ENCODE results near the gene ASPA. TPM values are rescaled to one million over a fixed set of nuclear protein-coding genes. Genes with fewer than 3 reads are reported as not detected.
A peak's percentile ranks its signal among the peaks of the same experiment; 100 is the strongest.

The ASPA gene
- total and polyA plus RNA-seq, 2 of the 13 experiments (the other 11 are each of a cell fraction or from before 2014, with no cell fraction given): not detected

DNA sequence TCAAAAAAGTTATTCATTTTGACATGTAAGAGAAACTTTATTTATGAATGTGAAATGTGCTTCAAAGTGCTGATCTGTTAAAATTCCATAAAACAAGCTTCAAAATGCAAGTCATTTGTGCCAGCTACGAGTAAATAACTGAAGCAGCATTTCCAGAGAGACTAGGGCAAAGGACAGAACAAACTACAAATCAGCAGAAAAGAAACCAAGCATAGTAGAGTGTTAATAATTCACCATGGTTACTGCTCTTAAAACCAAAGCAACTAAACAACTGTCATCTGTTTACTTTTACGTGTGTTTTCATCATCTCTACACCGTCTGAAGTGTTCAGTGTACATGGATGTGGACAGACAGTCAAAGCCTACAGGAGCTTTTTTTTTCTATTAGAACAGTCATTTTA lies 1.6 kb upstream of the ASPA start (continued):
- TF ChIP-seq, protein P1, sequence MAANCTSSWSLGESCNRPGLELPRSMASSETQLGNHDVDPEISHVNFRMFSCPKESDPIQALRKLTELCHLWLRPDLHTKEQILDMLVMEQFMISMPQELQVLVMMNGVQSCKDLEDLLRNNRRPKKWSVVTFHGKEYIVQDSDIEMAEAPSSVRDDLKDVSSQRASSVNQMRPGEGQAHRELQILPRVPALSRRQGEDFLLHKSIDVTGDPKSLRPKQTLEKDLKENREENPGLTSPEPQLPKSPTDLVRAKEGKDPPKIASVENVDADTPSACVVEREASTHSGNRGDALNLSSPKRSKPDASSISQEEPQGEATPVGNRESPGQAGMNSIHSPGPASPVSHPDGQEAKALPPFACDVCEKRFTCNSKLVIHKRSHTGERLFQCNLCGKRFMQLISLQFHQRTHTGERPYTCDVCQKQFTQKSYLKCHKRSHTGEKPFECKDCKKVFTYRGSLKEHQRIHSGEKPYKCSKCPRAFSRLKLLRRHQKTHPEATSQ (CRISPR knock-in tag; IDR thresholded peaks at IDR 0.05; ENCODE audit: borderline replicate concordance): no peak
- TF ChIP-seq, protein P2, sequence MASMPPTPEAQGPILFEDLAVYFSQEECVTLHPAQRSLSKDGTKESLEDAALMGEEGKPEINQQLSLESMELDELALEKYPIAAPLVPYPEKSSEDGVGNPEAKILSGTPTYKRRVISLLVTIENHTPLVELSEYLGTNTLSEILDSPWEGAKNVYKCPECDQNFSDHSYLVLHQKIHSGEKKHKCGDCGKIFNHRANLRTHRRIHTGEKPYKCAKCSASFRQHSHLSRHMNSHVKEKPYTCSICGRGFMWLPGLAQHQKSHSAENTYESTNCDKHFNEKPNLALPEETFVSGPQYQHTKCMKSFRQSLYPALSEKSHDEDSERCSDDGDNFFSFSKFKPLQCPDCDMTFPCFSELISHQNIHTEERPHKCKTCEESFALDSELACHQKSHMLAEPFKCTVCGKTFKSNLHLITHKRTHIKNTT (CRISPR knock-in tag; IDR thresholded peaks at IDR 0.05): no peak
- TF ChIP-seq SALL2 (CRISPR knock-in tag; IDR thresholded peaks at IDR 0.05): no peak
- TF ChIP-seq, protein P3, sequence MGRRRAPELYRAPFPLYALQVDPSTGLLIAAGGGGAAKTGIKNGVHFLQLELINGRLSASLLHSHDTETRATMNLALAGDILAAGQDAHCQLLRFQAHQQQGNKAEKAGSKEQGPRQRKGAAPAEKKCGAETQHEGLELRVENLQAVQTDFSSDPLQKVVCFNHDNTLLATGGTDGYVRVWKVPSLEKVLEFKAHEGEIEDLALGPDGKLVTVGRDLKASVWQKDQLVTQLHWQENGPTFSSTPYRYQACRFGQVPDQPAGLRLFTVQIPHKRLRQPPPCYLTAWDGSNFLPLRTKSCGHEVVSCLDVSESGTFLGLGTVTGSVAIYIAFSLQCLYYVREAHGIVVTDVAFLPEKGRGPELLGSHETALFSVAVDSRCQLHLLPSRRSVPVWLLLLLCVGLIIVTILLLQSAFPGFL (CRISPR knock-in tag; IDR thresholded peaks at IDR 0.05): no peak
- no peak for TF ChIP-seq DNMT1 (CRISPR knock-in tag; IDR thresholded peaks at IDR 0.05)
- no peak for TF ChIP-seq GZF1 (CRISPR knock-in tag; IDR thresholded peaks at IDR 0.05)
- no peak for TF ChIP-seq NONO (IDR thresholded peaks at IDR 0.05)
- no peak for TF ChIP-seq NONO (CRISPR knock-in tag; conservative IDR thresholded peaks at IDR 0.05)
- TF ChIP-seq ZNF329 (CRISPR knock-in tag; IDR thresholded peaks at IDR 0.05; ENCODE audit: low read depth): no peak
- TF ChIP-seq SP140L (CRISPR knock-in tag; IDR thresholded peaks at IDR 0.05; ENCODE audit: borderline replicate concordance): no peak
- no peak for TF ChIP-seq ZNF782 (CRISPR knock-in tag; IDR thresholded peaks at IDR 0.05; ENCODE audit: borderline replicate concordance)
- TF ChIP-seq ZNF644 (CRISPR knock-in tag; IDR thresholded peaks at IDR 0.05; ENCODE audit: low read depth): no peak
- TF ChIP-seq, protein P4, sequence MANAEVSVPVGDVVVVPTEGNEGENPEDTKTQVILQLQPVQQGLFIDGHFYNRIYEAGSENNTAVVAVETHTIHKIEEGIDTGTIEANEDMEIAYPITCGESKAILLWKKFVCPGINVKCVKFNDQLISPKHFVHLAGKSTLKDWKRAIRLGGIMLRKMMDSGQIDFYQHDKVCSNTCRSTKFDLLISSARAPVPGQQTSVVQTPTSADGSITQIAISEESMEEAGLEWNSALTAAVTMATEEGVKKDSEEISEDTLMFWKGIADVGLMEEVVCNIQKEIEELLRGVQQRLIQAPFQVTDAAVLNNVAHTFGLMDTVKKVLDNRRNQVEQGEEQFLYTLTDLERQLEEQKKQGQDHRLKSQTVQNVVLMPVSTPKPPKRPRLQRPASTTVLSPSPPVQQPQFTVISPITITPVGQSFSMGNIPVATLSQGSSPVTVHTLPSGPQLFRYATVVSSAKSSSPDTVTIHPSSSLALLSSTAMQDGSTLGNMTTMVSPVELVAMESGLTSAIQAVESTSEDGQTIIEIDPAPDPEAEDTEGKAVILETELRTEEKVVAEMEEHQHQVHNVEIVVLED (CRISPR knock-in tag; IDR thresholded peaks at IDR 0.05; ENCODE audit: borderline replicate concordance): no peak
- peak; percentile 25; the same call in 1 of the 2 replicates for TF ChIP-seq RFX5 (IDR thresholded peaks at IDR 0.05; ENCODE audit: low read depth, low read length)
- no peak for TF ChIP-seq REL (CRISPR knock-in tag; conservative IDR thresholded peaks at IDR 0.05)
- no peak for TF ChIP-seq JARID2 (CRISPR knock-in tag; IDR thresholded peaks at IDR 0.05; ENCODE audit: insufficient replicate concordance)
- TF ChIP-seq XBP1 (CRISPR knock-in tag; IDR thresholded peaks at IDR 0.05): no peak
- TF ChIP-seq ZNF24 (IDR thresholded peaks at IDR 0.05): no peak
- TF ChIP-seq MXD4 (CRISPR knock-in tag; IDR thresholded peaks at IDR 0.05): no peak
- no peak for TF ChIP-seq ZMYM4 (CRISPR knock-in tag; IDR thresholded peaks at IDR 0.05)
- peak; percentile 29; the same call in 1 of the 2 replicates for TF ChIP-seq NCOR1 (IDR thresholded peaks at IDR 0.05; ENCODE audit: borderline replicate concordance, low read length)
- no peak for TF ChIP-seq ZNF180 (CRISPR knock-in tag; IDR thresholded peaks at IDR 0.05; ENCODE audit: borderline replicate concordance, low read depth)
- no peak for TF ChIP-seq ZKSCAN5 (CRISPR knock-in tag; IDR thresholded peaks at IDR 0.05)
- TF ChIP-seq NFE2 (CRISPR knock-in tag; IDR thresholded peaks at IDR 0.05): no peak
- TF ChIP-seq, protein P5, sequence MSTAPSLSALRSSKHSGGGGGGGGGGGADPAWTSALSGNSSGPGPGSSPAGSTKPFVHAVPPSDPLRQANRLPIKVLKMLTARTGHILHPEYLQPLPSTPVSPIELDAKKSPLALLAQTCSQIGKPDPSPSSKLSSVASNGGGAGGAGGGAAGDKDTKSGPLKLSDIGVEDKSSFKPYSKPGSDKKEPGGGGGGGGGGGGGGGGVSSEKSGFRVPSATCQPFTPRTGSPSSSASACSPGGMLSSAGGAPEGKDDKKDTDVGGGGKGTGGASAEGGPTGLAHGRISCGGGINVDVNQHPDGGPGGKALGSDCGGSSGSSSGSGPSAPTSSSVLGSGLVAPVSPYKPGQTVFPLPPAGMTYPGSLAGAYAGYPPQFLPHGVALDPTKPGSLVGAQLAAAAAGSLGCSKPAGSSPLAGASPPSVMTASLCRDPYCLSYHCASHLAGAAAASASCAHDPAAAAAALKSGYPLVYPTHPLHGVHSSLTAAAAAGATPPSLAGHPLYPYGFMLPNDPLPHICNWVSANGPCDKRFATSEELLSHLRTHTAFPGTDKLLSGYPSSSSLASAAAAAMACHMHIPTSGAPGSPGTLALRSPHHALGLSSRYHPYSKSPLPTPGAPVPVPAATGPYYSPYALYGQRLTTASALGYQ (CRISPR knock-in tag; IDR thresholded peaks at IDR 0.05): no peak
- TF ChIP-seq STAG1 (CRISPR knock-in tag; IDR thresholded peaks at IDR 0.05): no peak
